Psoas muscle (tissue), 8 donors: ENCODE results near the gene ARRB2. TPM values are rescaled to one million over a fixed set of nuclear protein-coding genes. Genes with fewer than 3 reads are reported as not detected.

ENCODE experiments used
- ATAC-seq, 4 donors: fragments of 200-7000 bp; cut with Tn5 transposase; one replicate each; pipeline ENCODE4 v1.9.1; 2020; ENCODE audit warnings: moderate library complexity in 3 of 4, mild to moderate bottlenecking in 2 of 4
- DNase-seq, 2 donors: peaks; one replicate each; pipeline ENCODE4 v3.0.0-alpha.2; 2020
- H3K27ac ChIP-seq: fragments of 200-600 bp; one replicate; pipeline ENCODE4 v1.8.0; 2022
- H3K27me3 ChIP-seq, 3 donors: fragments of 200-600 bp in 1 of 3; one replicate each; pipeline versions ENCODE4 v1.6.1 to v1.8.0; 2013 to 2022; ENCODE audit warnings: low read length in 2 of 3, mild to moderate bottlenecking in 2 of 3, moderate library complexity in 1 of 3; ENCODE audit not compliant: insufficient read depth in 3 of 3
- H3K36me3 ChIP-seq, 2 donors: fragments of 200-600 bp in 1 of 2; one replicate each; pipeline versions ENCODE4 v1.6.1 to v1.8.0; 2013 to 2022; ENCODE audit warnings: low read depth in 1 of 2, mild to moderate bottlenecking in 1 of 2, moderate library complexity in 1 of 2; ENCODE audit not compliant: insufficient read depth in 1 of 2
- H3K4me1 ChIP-seq: fragments of 200-600 bp; one replicate; pipeline ENCODE4 v1.8.0; 2022
- H3K4me3 ChIP-seq: fragments of 200-600 bp; one replicate; pipeline ENCODE4 v1.8.0; 2022; ENCODE audit warnings: mild to moderate bottlenecking
- H3K9me3 ChIP-seq: fragments of 200-600 bp; one replicate; pipeline ENCODE4 v1.8.0; 2022
- CTCF ChIP-seq: fragments of 200-600 bp; IDR thresholded peaks from one replicate; pipeline ENCODE4 v1.8.0; 2022; ENCODE audit warnings: antibody characterized with exemption
- WGBS, 3 donors: extraction: QIAGEN DNeasy Blood & Tissue Kit; methylation state at CpG; one replicate each; pipeline versions ENCODE4 v1.1.6 to v1.1.7; 2013; 5-methylcytosine and 5-hydroxymethylcytosine counted together
- intact Hi-C, 2 donors: fragments of 100-400 bp; cut with DNase I; formaldehyde crosslinking; loops; one replicate each; pipeline versions ENCODE4 v1.11.0 to v1.14.2; 2022
- polyA plus RNA-seq, 3 donors: library from polyadenylated mRNA; stranded (reverse); fragments of 200-250 nt; gene quantifications; one replicate each; pipeline ENCODE4 v1.2.3, GENCODE V29; 2013
- total RNA-seq, 4 donors: library from RNA; stranded (reverse); fragmentation: NEBNext Ultra II Directional in 2 of 4; extraction: Animal tissue kit (Norgen Biotek cat#: 25700) in 2 of 4; gene quantifications; one replicate each; pipeline versions ENCODE4 v1.2.1 to v1.2.4, GENCODE V29; 2021 to 2023
- donor health status: healthy with polysubstance abuse.
- donor health status: DM: no; HTN: no; CAD: no; lungs with moderate emphysema.
- donor health status: Bipolar disorder and iron deficiency.
- donor health status: healthy.
- donor health status: DM: yes; HTN: yes; CAD: no.
- donor health status: DM: no; HTN: no; CAD: no.
- donor health status: DM: no; HTN: no; CAD: no.
- donor health status: DM: yes; HTN: yes; CAD: no.

ARRB2 gene
- total and polyA plus RNA-seq, 7 donors, result 6.6 to 16.5 (median 12.1) TPM

GRCh38 chr17:4744999-4745969, 34.9 kb downstream of the ARRB2 start:
- no peak overlapping the region for H3K4me3 ChIP-seq
- WGBS, 3 donors, result 8 to 11% (median 9%) methylated on average over 50 to 51 of the region's 51 CpGs
- H3K9me3 ChIP-seq, result no peaks in the 10 kb centered on the region
- TF ChIP-seq CTCF, result no peak
- H3K36me3 ChIP-seq, result no peaks in the 10 kb centered on the region
- DNase-seq (no peak), ATAC-seq (no peak)
- no peaks in the 10 kb centered on the region for H3K4me1 ChIP-seq
- no peak overlapping the region for H3K27ac ChIP-seq
- intact Hi-C loops, result no loop called here
- H3K27me3 ChIP-seq, result peaks cover 0 to 87% (median 29%) of the 10 kb centered on the region in 3 donors

- Histone ChIP-seq H3K4me1 (no peaks in the 10 kb centered on the region), H3K36me3 (no peaks in the 10 kb centered on the region), H3K27me3 (peaks cover 0 to 92% (median 28%) of the 10 kb centered on the region in 3 donors), H3K4me3 (no peak overlapping the region), H3K9me3 (no peaks in the 10 kb centered on the region), H3K27ac (no peak overlapping the region)
- WGBS, 3 donors, result 37 to 42% (median 38%) methylated on average over 5 of the region's 5 CpGs
- DNase-seq (no peak), ATAC-seq (peak in 1 of 4 donors; percentile 33)
- TF ChIP-seq CTCF, result no peak
- intact Hi-C loops, result no loop called here
Measured at GRCh38 chr17:4747847-4748246, 37.4 kb downstream of the ARRB2 start.

- DNase-seq (no peak), ATAC-seq (peak in 1 of 4 donors; percentile 27)
- intact Hi-C loops, result no loop called here
- no peak for TF ChIP-seq CTCF
- H3K4me3 ChIP-seq, result no peak overlapping the region
- 44 to 49% (median 48%) methylated on average over 4 of the region's 4 CpGs for WGBS, 3 donors
- no peaks in the 10 kb centered on the region for H3K4me1 ChIP-seq
- no peak overlapping the region for H3K27ac ChIP-seq
- no peaks in the 10 kb centered on the region for H3K9me3 ChIP-seq
- H3K36me3 ChIP-seq, result no peaks in the 10 kb centered on the region
- peaks cover 1 to 92% (median 30%) of the 10 kb centered on the region in 3 donors for H3K27me3 ChIP-seq
Measured at GRCh38 chr17:4748686-4749085, 38.3 kb downstream of the ARRB2 start.

GRCh38 chr17:4750606-4751005, 40.2 kb downstream of the ARRB2 start:
- no peak for ATAC-seq
- DNase-seq, result no peak
- Histone ChIP-seq H3K9me3 (no peaks in the 10 kb centered on the region), H3K27ac (no peak overlapping the region), H3K4me1 (no peaks in the 10 kb centered on the region), H3K36me3 (no peaks in the 10 kb centered on the region), H3K4me3 (no peak overlapping the region), H3K27me3 (peaks cover 4 to 88% (median 14%) of the 10 kb centered on the region in 3 donors)
- intact Hi-C loops, result no loop called here
- 27 to 50% (median 28%) methylated on average over 3 of the region's 3 CpGs for WGBS, 3 donors
- no peak for TF ChIP-seq CTCF
